ENCODE data around the gene A1BG. TPM values are rescaled to one million over a fixed set of nuclear protein-coding genes. Genes with fewer than 3 reads are reported as not detected.

A1BG gene
- total RNA-seq, 2 experiments from 2014 or later: 26.9 to 47.2 TPM

GRCh38 chr19:58336216-58336615 is 17.1 kb downstream of the A1BG start:
- peaks cover 15% of the 10 kb centered on the region; the same call in 1 of the 2 replicates for H3K36me3 ChIP-seq (ENCODE audit: insufficient read depth, low read length)
- CTCF ChIA-PET (ENCODE audit: unreplicated experiment): no interaction called here
- POLR2A ChIA-PET: no interaction called here

GRCh38 chr19:58335630-58336029 is 17.7 kb downstream of the A1BG start:
- Histone ChIP-seq H4K20me1 (ENCODE audit: insufficient read depth, low read length) (no peaks in the 10 kb centered on the region), H3K4me1 (ENCODE audit: insufficient read depth, low read length, poor library complexity, severe bottlenecking) (no peaks in the 10 kb centered on the region), H3K4me2 (ENCODE audit: low read length) (no peak overlapping the region), H2AFZ (ENCODE audit: low read length) (no peak overlapping the region), H3K79me2 (ENCODE audit: insufficient read depth, low read depth, low read length) (no peaks in the 10 kb centered on the region), H3K9me3 (ENCODE audit: low read length) (no peaks in the 10 kb centered on the region), H3K27ac (ENCODE audit: low read depth, low read length, poor library complexity, severe bottlenecking) (no peak overlapping the region), H3K36me3 (ENCODE audit: insufficient read depth, low read length) (peaks cover 15% of the 10 kb centered on the region; the same call in 1 of the 2 replicates), H3K9me2 (ENCODE audit: insufficient read depth, low read length) (no peaks in the 10 kb centered on the region), H3K4me3 (ENCODE audit: low read depth, low read length, poor library complexity, severe bottlenecking) (no peak overlapping the region)
- no peak for TF ChIP-seq CTCF (conservative IDR thresholded peaks at IDR 0.05; ENCODE audit: low read length)
- TF ChIP-seq EZH2phosphoT487 (IDR thresholded peaks at IDR 0.05; ENCODE audit: borderline replicate concordance, low read depth, low read length): no peak
- no peak for DNase-seq (ENCODE audit: low spot score)
- ChIA-PET POLR2A (no interaction called here), CTCF (ENCODE audit: unreplicated experiment) (no interaction called here)
- intact Hi-C loops (cut with micrococcal nuclease; ENCODE audit: unreplicated experiment): no loop called here
- no TSS peak for BruUV-seq (replicated peaks)

More at GRCh38 chr19:58336216-58336615, 17.1 kb downstream of the A1BG start:
- Histone ChIP-seq H3K4me1 (ENCODE audit: insufficient read depth, low read length, poor library complexity, severe bottlenecking) (no peaks in the 10 kb centered on the region), H2AFZ (ENCODE audit: low read length) (no peak overlapping the region), H3K27ac (ENCODE audit: low read depth, low read length, poor library complexity, severe bottlenecking) (no peak overlapping the region), H3K9me3 (ENCODE audit: low read length) (no peaks in the 10 kb centered on the region), H3K4me2 (ENCODE audit: low read length) (no peak overlapping the region), H3K9me2 (ENCODE audit: insufficient read depth, low read length) (no peaks in the 10 kb centered on the region), H3K4me3 (ENCODE audit: low read depth, low read length, poor library complexity, severe bottlenecking) (no peak overlapping the region), H4K20me1 (ENCODE audit: insufficient read depth, low read length) (no peaks in the 10 kb centered on the region), H3K79me2 (ENCODE audit: insufficient read depth, low read depth, low read length) (no peaks in the 10 kb centered on the region)
- intact Hi-C loops (cut with micrococcal nuclease; ENCODE audit: unreplicated experiment): no loop called here
- DNase-seq (ENCODE audit: low spot score): no peak
- no TSS peak for BruUV-seq (replicated peaks)
- TF ChIP-seq EZH2phosphoT487 (IDR thresholded peaks at IDR 0.05; ENCODE audit: borderline replicate concordance, low read depth, low read length): no peak
- TF ChIP-seq CTCF (conservative IDR thresholded peaks at IDR 0.05; ENCODE audit: low read length): no peak

GRCh38 chr19:58334691-58335249 is 18.5 kb downstream of the A1BG start:
- TF ChIP-seq CTCF (conservative IDR thresholded peaks at IDR 0.05; ENCODE audit: low read length) (no peak), EZH2phosphoT487 (IDR thresholded peaks at IDR 0.05; ENCODE audit: borderline replicate concordance, low read depth, low read length) (no peak)
- H2AFZ ChIP-seq (ENCODE audit: low read length): no peak overlapping the region
- no peak overlapping the region for H3K4me2 ChIP-seq (ENCODE audit: low read length)
- H3K27ac ChIP-seq (ENCODE audit: low read depth, low read length, poor library complexity, severe bottlenecking): no peak overlapping the region
- no peaks in the 10 kb centered on the region for H3K9me3 ChIP-seq (ENCODE audit: low read length)
- H3K4me3 ChIP-seq (ENCODE audit: low read depth, low read length, poor library complexity, severe bottlenecking): no peak overlapping the region
- no peaks in the 10 kb centered on the region for H3K9me2 ChIP-seq (ENCODE audit: insufficient read depth, low read length)
- no peaks in the 10 kb centered on the region for H3K79me2 ChIP-seq (ENCODE audit: insufficient read depth, low read depth, low read length)
- ChIA-PET POLR2A (no interaction called here), CTCF (ENCODE audit: unreplicated experiment) (no interaction called here)
- intact Hi-C loops (cut with micrococcal nuclease; ENCODE audit: unreplicated experiment): no loop called here
- no peaks in the 10 kb centered on the region for H4K20me1 ChIP-seq (ENCODE audit: insufficient read depth, low read length)
- no TSS peak for BruUV-seq (replicated peaks)
- H3K36me3 ChIP-seq (ENCODE audit: insufficient read depth, low read length): peaks cover 15% of the 10 kb centered on the region; the same call in 1 of the 2 replicates
- no peak for DNase-seq (ENCODE audit: low spot score)
- H3K4me1 ChIP-seq (ENCODE audit: insufficient read depth, low read length, poor library complexity, severe bottlenecking): no peaks in the 10 kb centered on the region

All from OCI-LY7 (cell line).